GM20000 (cell line): ENCODE measurements around the gene TMEM88.
"Not testable (repeated sequence)": the region's sequence is repeated elsewhere in the genome, so short reads cannot be mapped to it uniquely, and the experiment has no call there.

Experiments
- DNase-seq: peaks from one replicate; pipeline ENCODE4 v3.0.0; 2012; ENCODE audit warnings: low spot score
- TF ChIP-seq, protein P1 (sequence below): IDR thresholded peaks from 2 replicates; pipeline ENCODE4 v1.5.1; 2012; ENCODE audit warnings: mild to moderate bottlenecking, control low read depth; ENCODE audit errors: extremely low read depth, missing control alignments

The TMEM88 gene, protein sequence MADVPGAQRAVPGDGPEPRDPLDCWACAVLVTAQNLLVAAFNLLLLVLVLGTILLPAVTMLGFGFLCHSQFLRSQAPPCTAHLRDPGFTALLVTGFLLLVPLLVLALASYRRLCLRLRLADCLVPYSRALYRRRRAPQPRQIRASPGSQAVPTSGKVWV

DNA sequence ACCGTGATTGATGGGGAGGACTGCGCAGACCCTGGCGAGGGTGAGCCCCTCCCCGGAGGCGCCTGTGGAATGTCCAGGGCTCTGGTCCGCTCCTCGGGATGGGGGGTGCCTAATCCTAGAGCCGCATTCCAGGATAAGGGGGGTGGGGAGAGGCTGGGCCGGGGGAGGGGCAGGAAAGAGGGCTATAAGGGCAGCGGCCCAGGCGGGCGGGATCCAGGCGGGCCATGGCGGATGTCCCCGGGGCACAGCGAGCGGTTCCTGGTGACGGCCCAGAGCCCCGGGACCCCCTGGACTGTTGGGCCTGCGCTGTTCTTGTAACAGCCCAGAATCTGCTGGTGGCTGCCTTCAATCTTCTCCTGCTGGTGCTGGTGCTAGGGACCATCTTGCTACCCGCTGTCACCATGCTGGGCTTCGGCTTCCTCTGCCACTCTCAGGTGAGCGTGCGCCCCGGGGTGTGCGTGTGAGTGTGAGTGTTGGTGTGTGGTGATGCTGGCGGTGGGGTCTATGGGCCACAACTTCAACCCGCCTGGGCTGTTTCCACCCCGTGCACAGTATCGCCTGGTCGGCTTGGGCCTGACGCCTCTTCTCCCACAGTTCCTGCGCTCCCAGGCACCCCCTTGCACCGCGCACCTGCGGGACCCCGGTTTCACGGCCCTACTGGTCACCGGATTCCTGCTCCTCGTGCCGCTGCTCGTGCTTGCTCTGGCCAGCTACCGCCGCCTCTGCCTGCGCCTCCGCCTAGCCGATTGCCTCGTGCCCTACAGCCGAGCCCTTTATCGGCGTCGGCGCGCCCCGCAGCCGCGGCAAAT lies at the start of gene TMEM88:
TSS of gene TMEM88 (plus strand) at position 216 of the 809 bp plus-strand sequence. CDS start at position 225, 9 bp downstream.
- TF ChIP-seq, protein P1, sequence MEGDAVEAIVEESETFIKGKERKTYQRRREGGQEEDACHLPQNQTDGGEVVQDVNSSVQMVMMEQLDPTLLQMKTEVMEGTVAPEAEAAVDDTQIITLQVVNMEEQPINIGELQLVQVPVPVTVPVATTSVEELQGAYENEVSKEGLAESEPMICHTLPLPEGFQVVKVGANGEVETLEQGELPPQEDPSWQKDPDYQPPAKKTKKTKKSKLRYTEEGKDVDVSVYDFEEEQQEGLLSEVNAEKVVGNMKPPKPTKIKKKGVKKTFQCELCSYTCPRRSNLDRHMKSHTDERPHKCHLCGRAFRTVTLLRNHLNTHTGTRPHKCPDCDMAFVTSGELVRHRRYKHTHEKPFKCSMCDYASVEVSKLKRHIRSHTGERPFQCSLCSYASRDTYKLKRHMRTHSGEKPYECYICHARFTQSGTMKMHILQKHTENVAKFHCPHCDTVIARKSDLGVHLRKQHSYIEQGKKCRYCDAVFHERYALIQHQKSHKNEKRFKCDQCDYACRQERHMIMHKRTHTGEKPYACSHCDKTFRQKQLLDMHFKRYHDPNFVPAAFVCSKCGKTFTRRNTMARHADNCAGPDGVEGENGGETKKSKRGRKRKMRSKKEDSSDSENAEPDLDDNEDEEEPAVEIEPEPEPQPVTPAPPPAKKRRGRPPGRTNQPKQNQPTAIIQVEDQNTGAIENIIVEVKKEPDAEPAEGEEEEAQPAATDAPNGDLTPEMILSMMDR, result no peak
- no peak for DNase-seq

DNA sequence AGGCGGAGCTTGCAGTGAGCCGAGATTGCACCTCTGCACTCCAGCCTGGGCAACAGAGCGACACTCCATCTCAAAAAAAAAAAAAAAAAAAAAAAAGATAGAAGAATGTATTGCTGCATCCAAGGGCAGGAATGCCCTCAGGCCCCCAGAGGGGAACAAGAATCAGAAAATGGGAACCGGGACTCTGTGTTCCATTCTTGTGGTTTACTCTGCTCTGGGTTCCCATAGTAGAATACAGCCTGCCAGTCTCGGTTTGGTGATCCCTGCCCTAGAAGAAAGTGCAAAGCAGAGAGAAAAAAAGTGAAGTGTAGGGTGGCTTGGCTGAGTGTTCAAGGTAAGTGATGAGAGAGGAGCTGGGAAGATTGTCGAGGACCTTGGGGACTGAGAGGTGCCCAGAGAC lies 48.3 kb upstream of the TMEM88 start:
- TF ChIP-seq, protein P1, result no peak
- no peak for DNase-seq

DNA sequence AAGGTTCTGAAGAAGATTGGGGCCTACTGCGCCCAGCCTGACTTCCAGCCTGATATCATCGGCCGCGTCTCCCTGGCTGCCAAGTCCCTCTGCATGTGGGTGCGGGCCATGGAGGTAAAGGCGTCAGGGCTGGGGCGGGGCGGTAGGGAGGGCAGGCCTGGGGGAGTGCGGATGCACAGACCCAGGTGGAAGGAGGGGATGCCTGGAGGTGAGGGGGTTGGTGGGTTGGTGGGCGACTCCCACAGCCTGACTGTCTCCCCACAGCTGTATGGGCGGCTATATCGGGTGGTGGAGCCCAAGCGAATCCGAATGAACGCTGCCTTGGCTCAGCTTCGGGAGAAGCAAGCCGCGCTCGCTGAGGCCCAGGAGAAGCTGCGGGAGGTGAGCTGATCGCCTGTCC lies 47.7 kb upstream of the TMEM88 start:
- DNase-seq, result no peak
- TF ChIP-seq, protein P1, result no peak

DNA sequence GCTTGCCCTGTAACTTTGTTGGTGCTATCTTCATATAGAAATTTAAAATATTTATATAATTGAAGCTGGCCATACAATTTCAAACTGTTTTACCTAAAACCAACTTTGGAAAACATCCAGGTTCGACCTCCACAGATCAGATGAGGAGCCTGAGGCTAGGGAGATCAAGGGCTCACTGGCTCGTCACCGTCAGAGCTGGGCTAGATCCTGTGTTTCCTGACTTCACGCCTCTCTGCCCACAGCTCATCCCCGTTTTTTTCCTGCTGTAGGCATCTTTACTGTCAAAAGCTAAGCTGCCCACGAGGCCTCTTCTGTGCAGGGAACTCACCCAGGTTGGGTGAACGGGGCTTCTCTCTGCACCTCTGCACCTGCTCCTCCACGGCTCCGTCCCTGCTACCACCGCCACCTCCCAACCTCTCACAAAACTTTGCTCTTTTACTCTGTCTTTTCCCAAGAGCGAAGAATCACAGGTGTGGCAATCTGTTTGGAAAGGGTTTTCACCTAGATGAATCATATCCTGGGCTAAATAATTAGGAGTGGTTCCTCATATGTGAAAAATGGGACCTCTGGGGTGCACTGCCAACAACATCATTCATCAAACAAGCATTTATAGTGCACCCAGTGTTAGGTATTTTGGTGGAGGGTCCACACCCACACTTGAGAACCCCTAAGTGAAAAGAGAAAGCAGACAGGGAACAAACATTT lies 45.6 kb upstream of the TMEM88 start:
- no peak for DNase-seq
- TF ChIP-seq, protein P1, result no peak

DNA sequence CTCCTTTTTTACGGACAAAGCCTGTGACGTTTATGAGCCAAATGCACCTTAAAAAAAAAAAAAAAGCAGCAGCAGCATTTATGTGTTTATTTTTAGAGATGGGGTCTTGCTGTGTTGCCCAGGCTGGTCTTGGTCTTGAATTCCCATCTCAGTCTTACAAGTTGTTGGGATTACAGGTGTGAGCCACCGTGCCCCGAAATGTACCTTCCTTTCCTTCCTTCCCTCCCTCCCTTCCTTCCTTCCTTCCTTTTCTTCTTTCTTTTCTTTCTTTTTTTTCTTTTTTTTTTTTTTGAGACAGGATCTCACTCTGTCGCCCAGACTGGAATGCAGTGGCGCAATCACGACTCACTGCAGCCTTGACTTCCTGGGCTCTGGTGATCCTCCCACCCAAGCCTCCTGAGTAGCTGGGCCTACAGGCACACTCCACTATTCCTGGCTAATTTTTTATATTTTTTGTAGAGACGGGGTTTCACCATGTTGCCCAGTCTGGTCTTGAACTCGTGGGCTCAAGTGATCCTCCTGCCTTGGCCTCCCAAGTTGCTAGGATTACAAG lies 45.0 kb upstream of the TMEM88 start:
- not testable (repeated sequence) for DNase-seq

DNA sequence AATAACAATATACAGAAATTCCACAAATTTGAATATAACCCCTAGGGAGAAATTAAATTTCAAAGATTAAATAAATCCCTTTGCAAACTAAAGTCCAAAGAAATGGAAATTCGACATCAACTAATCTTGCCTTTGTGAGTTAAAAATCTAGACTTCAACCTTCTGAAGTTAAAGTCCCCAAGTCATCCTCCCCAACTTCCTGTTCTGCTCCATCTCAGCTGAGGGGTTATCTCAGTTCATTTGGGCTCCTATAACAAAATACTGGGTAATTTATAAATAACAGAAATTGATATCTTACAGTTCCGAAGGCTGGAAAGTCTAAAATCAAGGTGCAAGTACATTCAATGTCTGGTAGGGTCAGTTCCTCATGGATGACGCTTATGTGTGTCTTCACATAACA lies 43.6 kb upstream of the TMEM88 start:
- TF ChIP-seq, protein P1, result no peak
- no peak for DNase-seq

DNA sequence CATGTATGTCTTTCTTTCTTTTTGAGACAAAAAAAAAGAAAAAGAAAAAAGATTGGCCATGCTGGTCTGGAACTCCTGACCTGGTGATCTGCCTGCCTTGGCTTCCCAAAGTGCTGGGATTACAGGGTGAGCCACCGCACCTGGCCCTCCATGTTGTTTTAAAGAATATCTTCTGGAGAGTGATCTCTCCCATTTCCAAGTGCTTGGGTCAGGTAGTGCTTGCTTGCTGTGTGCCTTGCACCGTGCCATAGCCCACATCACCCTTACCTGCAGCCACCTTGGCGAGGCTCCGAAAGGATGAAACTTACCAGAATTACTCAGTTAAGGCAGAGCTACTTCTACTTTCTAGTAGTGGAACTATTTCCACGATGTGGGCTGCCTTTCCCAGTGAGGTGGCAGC lies 39.9 kb upstream of the TMEM88 start:
- TF ChIP-seq, protein P1, result no peak
- DNase-seq, result no peak
